Endothelial cell of umbilical vein (primary cell): ENCODE results near the gene GPR17. TPM values are rescaled to one million over a fixed set of nuclear protein-coding genes. Genes with fewer than 3 reads are reported as not detected.

Experiments
- BruUV-seq: library from RNA; stranded (reverse); fragments of 400-500 nt; replicated peaks from 2 replicates; lab custom pipeline; 2021; lab: Mats Ljungman, UMichigan
- CTCF ChIA-PET: fragments of 300-600, 350-600 bp; sonication (Branson Sonifier 250); formaldehyde crosslinking; loops from one replicate; lab custom pipeline; 2021; ENCODE audit warnings: antibody characterized with exemption, inconsistent platforms; lab: Charles Lee
- POLR2A ChIA-PET: fragments of 300-600, 350-600 bp; sonication (Branson Sonifier 250); formaldehyde crosslinking; loops from one replicate; lab custom pipeline; 2021; ENCODE audit warnings: antibody characterized with exemption, inconsistent platforms; lab: Charles Lee
- DNase-seq: peaks from one replicate; pipeline ENCODE4 v3.0.0-alpha.2; 2011; ENCODE audit warnings: low read depth, low spot score
- FAIRE-seq: peaks from 2 replicates; lab custom pipeline; 2011; peaks lifted over from hg19 to GRCh38; lab: Jason Lieb, UNC
- H2AFZ ChIP-seq: 2 replicates; pipeline ENCODE4 v1.6.0; 2012; ENCODE audit warnings: low read depth, low read length, control low read depth, inconsistent platforms
- H3K27ac ChIP-seq: 2 replicates; pipeline ENCODE4 v1.5.1; 2011; ENCODE audit warnings: low read depth, mild to moderate bottlenecking, control low read depth, low read length, moderate library complexity; ENCODE audit not compliant: insufficient read depth
- H3K27me3 ChIP-seq, 2 experiments: 2 replicates each; pipeline versions ENCODE4 v1.6.0 to v1.6.1; 2011; ENCODE audit warnings: low read length in 2 of 2, mixed read lengths in 1 of 2; ENCODE audit not compliant: control insufficient read depth in 2 of 2, insufficient read depth in 2 of 2
- H3K36me3 ChIP-seq, 2 experiments: 2 replicates in 1 of 2; 3 replicates in 1 of 2; pipeline ENCODE4 v1.5.1; 2011; ENCODE audit warnings: low read length in 2 of 2, mild to moderate bottlenecking in 1 of 2, moderate library complexity in 1 of 2; ENCODE audit not compliant: control insufficient read depth in 2 of 2, insufficient read depth in 2 of 2; ENCODE audit errors: extremely low read depth in 1 of 2
- H3K4me1 ChIP-seq: 3 replicates; pipeline ENCODE4 v1.5.1; 2011; ENCODE audit warnings: mild to moderate bottlenecking, low read length; ENCODE audit not compliant: control insufficient read depth, insufficient read depth; ENCODE audit errors: extremely low read depth
- H3K4me2 ChIP-seq: 2 replicates; pipeline ENCODE4 v1.6.1; 2011; ENCODE audit warnings: low read length, control low read depth, mixed read lengths; ENCODE audit not compliant: insufficient read depth
- H3K4me3 ChIP-seq, 3 experiments: fragments of 200-600 bp in 1 of 3; sonication (generic), shearing (Covaris generic) in 1 of 3; replicated peaks in 1 of 3; 2 replicates each; pipeline ENCODE4 v1.5.1; 2011 to 2016; ENCODE audit warnings: control low read depth in 3 of 3, low read length in 3 of 3, mild to moderate bottlenecking in 2 of 3, inconsistent platforms in 1 of 3, low read depth in 1 of 3, moderate library complexity in 1 of 3; ENCODE audit not compliant: insufficient read depth in 1 of 3
- H3K79me2 ChIP-seq: 2 replicates; pipeline ENCODE4 v1.6.0; 2012; ENCODE audit warnings: low read length, inconsistent platforms; ENCODE audit not compliant: control insufficient read depth, insufficient read depth
- H3K9ac ChIP-seq: replicated peaks from 2 replicates; pipeline ENCODE3; 2011; ENCODE audit warnings: low read length, control low read depth; ENCODE audit not compliant: insufficient read depth; ENCODE audit errors: extremely low read depth
- H3K9me1 ChIP-seq: replicated peaks from 3 replicates; pipeline ENCODE4 v1.6.0; 2011; ENCODE audit warnings: mild to moderate bottlenecking, low read length; ENCODE audit not compliant: control insufficient read depth, insufficient read depth; ENCODE audit errors: extremely low read depth
- H3K9me3 ChIP-seq: replicated peaks from 2 replicates; pipeline ENCODE4 v1.5.1; 2012; ENCODE audit warnings: low read length, inconsistent platforms; ENCODE audit not compliant: control insufficient read depth, insufficient read depth
- H4K20me1 ChIP-seq: replicated peaks from 2 replicates; pipeline ENCODE3; 2011; ENCODE audit warnings: mild to moderate bottlenecking, low read length; ENCODE audit not compliant: control insufficient read depth, insufficient read depth; ENCODE audit errors: extremely low read depth
- EZH2 ChIP-seq: IDR thresholded peaks from 2 replicates; pipeline ENCODE4 v1.6.1; 2012; ENCODE audit warnings: borderline replicate concordance, low read depth, mild to moderate bottlenecking, moderate library complexity, low read length, inconsistent platforms; ENCODE audit not compliant: severe bottlenecking
- FOS ChIP-seq: IDR thresholded peaks from 2 replicates; pipeline ENCODE4 v1.6.1; 2011; ENCODE audit warnings: mild to moderate bottlenecking, low read length, moderate library complexity, borderline replicate concordance; ENCODE audit not compliant: insufficient read depth
- GATA2 ChIP-seq: IDR thresholded peaks from 2 replicates; pipeline ENCODE4 v1.7.0; 2011; ENCODE audit warnings: low read depth, mild to moderate bottlenecking, moderate library complexity, mixed read lengths, low read length; ENCODE audit not compliant: insufficient read length, insufficient read depth
- JUN ChIP-seq: IDR thresholded peaks from 2 replicates; pipeline ENCODE4 v1.6.1; 2011; ENCODE audit warnings: borderline replicate concordance, low read depth; ENCODE audit not compliant: insufficient read length, insufficient read depth
- MYC ChIP-seq: IDR thresholded peaks from one replicate; pipeline ENCODE4 v1.6.1; 2011; ENCODE audit warnings: mild to moderate bottlenecking, low read depth, low read length
- POLR2A ChIP-seq: IDR thresholded peaks from 2 replicates; pipeline ENCODE4 v1.6.1; 2012; ENCODE audit warnings: low read depth, mild to moderate bottlenecking, control low read depth, low read length
- POLR2AphosphoS5 ChIP-seq: IDR thresholded peaks from 2 replicates; pipeline ENCODE4 v1.6.1; 2012; ENCODE audit warnings: low read depth, mild to moderate bottlenecking, control low read depth, low read length, moderate library complexity; ENCODE audit not compliant: insufficient read depth
- dilution Hi-C: fragments of 300-500 bp; cut with MboI; formaldehyde crosslinking; loops from one replicate; pipeline ENCODE4 v1.15.0; 2019; ENCODE audit warnings: low sequenced_read_pairs; ENCODE audit not compliant: extremely low pct_ligation_motif_present
- intact Hi-C: fragments of 100-400 bp; cut with micrococcal nuclease; formaldehyde crosslinking; loops from one replicate; pipeline ENCODE4 v1.10.0; 2022
- polyA plus RNA-seq, 4 experiments: library from polyadenylated mRNA; depleted of rRNA in 3 of 4; stranded (reverse) in 3 of 4; unstranded in 1 of 4; fragments of >200 nt; gene quantifications; 2 replicates each; pipeline versions ENCODE4 v1.2.1 to v1.2.3, GENCODE V29; 2011 to 2012; ENCODE audit warnings: missing spikeins in 1 of 4
- total RNA-seq: library from RNA; stranded (reverse); gene quantifications from 2 replicates; pipeline ENCODE4 v1.2.3, GENCODE V29; 2021
- TF ChIP-seq, protein P1 (sequence below): IDR thresholded peaks from 2 replicates; pipeline ENCODE4 v1.6.1; 2011; ENCODE audit not compliant: insufficient read depth, insufficient read length
- TF ChIP-seq, protein P2 (sequence below), 2 donors: IDR thresholded peaks; 1 replicate in 1 of 2; 2 replicates in 1 of 2; pipeline ENCODE4 v1.5.1; 2011; ENCODE audit warnings: low read length in 2 of 2, mild to moderate bottlenecking in 2 of 2, moderate library complexity in 2 of 2, control low read depth in 1 of 2, inconsistent platforms in 1 of 2, low read depth in 1 of 2; ENCODE audit not compliant: insufficient read depth in 1 of 2; ENCODE audit errors: extremely low read depth in 1 of 2

The GPR17 gene
- total and polyA plus RNA-seq, 2 donors (not counting 3 experiments of a cell fraction or from before 2014, with no cell fraction given), result 0.10 TPM; not detected in 1

DNA sequence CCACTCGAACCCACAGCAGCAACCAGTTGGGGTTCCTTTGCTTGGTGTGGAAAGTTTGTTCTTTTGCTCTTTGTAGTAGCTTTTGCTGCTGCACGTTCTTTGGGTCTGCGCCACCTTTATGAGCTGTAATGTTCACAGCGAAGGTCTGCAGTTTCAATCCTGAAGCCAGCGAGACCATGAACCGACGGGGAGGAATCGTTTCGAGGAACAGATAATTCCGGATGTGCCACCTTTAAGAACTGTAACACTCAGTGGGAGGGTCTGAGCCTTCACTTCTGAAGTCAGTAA is 14.3 kb downstream of the GPR17 start:
- no peak overlapping the region for H3K4me2 ChIP-seq
- H3K4me3 ChIP-seq, result no peak overlapping the region
- ChIA-PET POLR2A (no interaction called here), CTCF (interaction anchor here (1.3 to 6.9 kb wide), 5 partner anchors 13 to 69 kb away, joined by 4 to 37 read pairs (median 7); partner anchors contain the start of gene LIMS2)
- H3K4me1 ChIP-seq, result peaks cover 55% of the 10 kb centered on the region
- H2AFZ ChIP-seq, result no peak overlapping the region
- BruUV-seq, result no TSS peak
- no peak overlapping the region for H3K9ac ChIP-seq
- dilution Hi-C loops, result no loop called here
- DNase-seq, result no peak
- H4K20me1 ChIP-seq, result no peaks in the 10 kb centered on the region
- no peaks in the 10 kb centered on the region for H3K9me3 ChIP-seq
- H3K27ac ChIP-seq, result peak overlapping the region; percentile 5
- no peaks in the 10 kb centered on the region for H3K9me1 ChIP-seq
- no peaks in the 10 kb centered on the region for H3K27me3 ChIP-seq
- no peaks in the 10 kb centered on the region for H3K79me2 ChIP-seq
- TF ChIP-seq EZH2 (no peak), POLR2AphosphoS5 (no peak), JUN (no peak), GATA2 (no peak), FOS (no peak), MYC (no peak), POLR2A (no peak)
- TF ChIP-seq, protein P1, sequence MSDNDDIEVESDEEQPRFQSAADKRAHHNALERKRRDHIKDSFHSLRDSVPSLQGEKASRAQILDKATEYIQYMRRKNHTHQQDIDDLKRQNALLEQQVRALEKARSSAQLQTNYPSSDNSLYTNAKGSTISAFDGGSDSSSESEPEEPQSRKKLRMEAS, result no peak
- TF ChIP-seq, protein P2, sequence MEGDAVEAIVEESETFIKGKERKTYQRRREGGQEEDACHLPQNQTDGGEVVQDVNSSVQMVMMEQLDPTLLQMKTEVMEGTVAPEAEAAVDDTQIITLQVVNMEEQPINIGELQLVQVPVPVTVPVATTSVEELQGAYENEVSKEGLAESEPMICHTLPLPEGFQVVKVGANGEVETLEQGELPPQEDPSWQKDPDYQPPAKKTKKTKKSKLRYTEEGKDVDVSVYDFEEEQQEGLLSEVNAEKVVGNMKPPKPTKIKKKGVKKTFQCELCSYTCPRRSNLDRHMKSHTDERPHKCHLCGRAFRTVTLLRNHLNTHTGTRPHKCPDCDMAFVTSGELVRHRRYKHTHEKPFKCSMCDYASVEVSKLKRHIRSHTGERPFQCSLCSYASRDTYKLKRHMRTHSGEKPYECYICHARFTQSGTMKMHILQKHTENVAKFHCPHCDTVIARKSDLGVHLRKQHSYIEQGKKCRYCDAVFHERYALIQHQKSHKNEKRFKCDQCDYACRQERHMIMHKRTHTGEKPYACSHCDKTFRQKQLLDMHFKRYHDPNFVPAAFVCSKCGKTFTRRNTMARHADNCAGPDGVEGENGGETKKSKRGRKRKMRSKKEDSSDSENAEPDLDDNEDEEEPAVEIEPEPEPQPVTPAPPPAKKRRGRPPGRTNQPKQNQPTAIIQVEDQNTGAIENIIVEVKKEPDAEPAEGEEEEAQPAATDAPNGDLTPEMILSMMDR (IDR thresholded peaks at IDR 0.05; ENCODE audit: extremely low read depth in 1 of 2, insufficient read depth in 1 of 2, low read depth in 1 of 2, low read length in 2 of 2), result no peak
- no peak for FAIRE-seq
- intact Hi-C loops, result no loop called here
- H3K36me3 ChIP-seq, result peaks cover 0 to 3% of the 10 kb centered on the region in 2 experiments
